ENCODE data around the gene LYZL1. TPM values are rescaled to one million over a fixed set of nuclear protein-coding genes. Genes with fewer than 3 reads are reported as not detected.

The LYZL1 gene
- not detected in 2 replicates for total RNA-seq

GRCh38 chr10:29288906-29289305 lies at the start of gene LYZL1:
TSS of gene LYZL1 (plus strand) at chr10:29289070. CDS start at chr10:29291868, 2,798 bp downstream.

